Keratinocyte (primary cell): Measurements from ENCODE around the gene AKAP13. TPM values are rescaled to one million over a fixed set of nuclear protein-coding genes. Genes with fewer than 3 reads are reported as not detected.

Experiments used
- DNase-seq: peaks from one replicate; pipeline ENCODE4 v3.0.0-alpha.2; 2011; ENCODE audit warnings: low read depth, missing footprints, low spot score
- FAIRE-seq: peaks from 2 replicates; lab custom pipeline; 2011; peaks lifted over from hg19 to GRCh38; lab: Jason Lieb, UNC
- H2AFZ ChIP-seq: 2 replicates; pipeline ENCODE4 v1.6.0; 2012; ENCODE audit warnings: low read length, control low read depth, inconsistent platforms; ENCODE audit not compliant: control insufficient read depth
- H3K27ac ChIP-seq: 2 replicates; pipeline ENCODE4 v1.5.1; 2011; ENCODE audit warnings: low read length; ENCODE audit not compliant: control insufficient read depth, insufficient read depth
- H3K27me3 ChIP-seq: 3 replicates; pipeline ENCODE4 v1.6.0; 2011; ENCODE audit warnings: low read length; ENCODE audit not compliant: control insufficient read depth, insufficient read depth; ENCODE audit errors: extremely low read depth
- H3K36me3 ChIP-seq, 2 experiments: 2 replicates in 1 of 2; 3 replicates in 1 of 2; pipeline ENCODE4 v1.5.1; 2011; ENCODE audit warnings: low read length in 2 of 2, mild to moderate bottlenecking in 1 of 2; ENCODE audit not compliant: control insufficient read depth in 2 of 2, insufficient read depth in 2 of 2; ENCODE audit errors: extremely low read depth in 1 of 2
- H3K4me1 ChIP-seq: 3 replicates; pipeline ENCODE4 v1.5.1; 2011; ENCODE audit warnings: low read length; ENCODE audit not compliant: control insufficient read depth, insufficient read depth; ENCODE audit errors: extremely low read depth
- H3K4me2 ChIP-seq: 3 replicates; pipeline ENCODE4 v1.6.0; 2011; ENCODE audit warnings: low read depth, low read length; ENCODE audit not compliant: control insufficient read depth, insufficient read depth; ENCODE audit errors: extremely low read depth
- H3K4me3 ChIP-seq, 3 experiments: fragments of 200-600 bp in 1 of 3; sonication (generic) in 1 of 3; 2 replicates in 2 of 3; 3 replicates in 1 of 3; pipeline ENCODE4 v1.5.1; 2011 to 2016; ENCODE audit warnings: low read length in 3 of 3, mild to moderate bottlenecking in 3 of 3, control low read depth in 2 of 3, inconsistent platforms in 1 of 3, low read depth in 1 of 3, mixed read lengths in 1 of 3, mixed run types in 1 of 3, moderate library complexity in 1 of 3; ENCODE audit not compliant: control insufficient read depth in 2 of 3, insufficient read depth in 2 of 3; ENCODE audit errors: extremely low read depth in 1 of 3
- H3K79me2 ChIP-seq: 2 replicates; pipeline ENCODE4 v1.6.0; 2012; ENCODE audit warnings: low read length; ENCODE audit not compliant: control insufficient read depth, insufficient read depth
- H3K9ac ChIP-seq: 3 replicates; pipeline ENCODE4 v1.6.0; 2011; ENCODE audit warnings: low read length; ENCODE audit not compliant: control insufficient read depth, insufficient read depth; ENCODE audit errors: extremely low read depth
- H3K9me1 ChIP-seq: 3 replicates; pipeline ENCODE4 v1.6.0; 2011; ENCODE audit warnings: low read length; ENCODE audit not compliant: control insufficient read depth, insufficient read depth; ENCODE audit errors: extremely low read depth
- H3K9me3 ChIP-seq: 2 replicates; pipeline ENCODE4 v1.5.1; 2012; ENCODE audit warnings: low read depth, low read length; ENCODE audit not compliant: control insufficient read depth
- H4K20me1 ChIP-seq: 3 replicates; pipeline ENCODE4 v1.6.0; 2011; ENCODE audit warnings: low read length; ENCODE audit not compliant: control insufficient read depth, insufficient read depth; ENCODE audit errors: extremely low read depth
- EZH2 ChIP-seq: IDR thresholded peaks from one replicate; pipeline ENCODE4 v1.6.1; 2012; ENCODE audit warnings: inconsistent platforms, mild to moderate bottlenecking, low read length, moderate library complexity
- dilution Hi-C: fragments of 300-500 bp; cut with MboI; formaldehyde crosslinking; loops from one replicate; pipeline ENCODE4 v1.7.0; 2020; ENCODE audit warnings: low sequenced_read_pairs; ENCODE audit not compliant: extremely low pct_ligation_motif_present
- polyA plus RNA-seq, 5 experiments: library from polyadenylated mRNA; depleted of rRNA in 3 of 5; stranded (reverse) in 3 of 5; stranded (forward) in 1 of 5; unstranded in 1 of 5; fragments of >200 nt; gene quantifications; 1 replicate in 1 of 5; 2 replicates in 3 of 5; 3 replicates in 1 of 5; pipeline versions ENCODE4 v1.2.1 to v1.2.3, GENCODE V29; 2011 to 2012; ENCODE audit warnings: missing spikeins in 2 of 5, low read depth in 1 of 5, low replicate concordance in 1 of 5
- TF ChIP-seq, protein P1 (sequence below), 3 experiments: IDR thresholded peaks in 1 of 3; conservative IDR thresholded peaks in 1 of 3; optimal IDR thresholded peaks in 1 of 3; 2 replicates in 2 of 3; 3 replicates in 1 of 3; pipeline versions ENCODE3 to v1.5.1; 2011; ENCODE audit warnings: low read length in 3 of 3, mild to moderate bottlenecking in 3 of 3, moderate library complexity in 2 of 3, control low read depth in 1 of 3, inconsistent platforms in 1 of 3; ENCODE audit not compliant: insufficient read depth in 2 of 3; ENCODE audit errors: extremely low read depth in 1 of 3

The AKAP13 gene
- polyA plus RNA-seq, 1 donor (not counting 4 experiments of a cell fraction or from before 2014, with no cell fraction given), result 16.7 TPM

DNA sequence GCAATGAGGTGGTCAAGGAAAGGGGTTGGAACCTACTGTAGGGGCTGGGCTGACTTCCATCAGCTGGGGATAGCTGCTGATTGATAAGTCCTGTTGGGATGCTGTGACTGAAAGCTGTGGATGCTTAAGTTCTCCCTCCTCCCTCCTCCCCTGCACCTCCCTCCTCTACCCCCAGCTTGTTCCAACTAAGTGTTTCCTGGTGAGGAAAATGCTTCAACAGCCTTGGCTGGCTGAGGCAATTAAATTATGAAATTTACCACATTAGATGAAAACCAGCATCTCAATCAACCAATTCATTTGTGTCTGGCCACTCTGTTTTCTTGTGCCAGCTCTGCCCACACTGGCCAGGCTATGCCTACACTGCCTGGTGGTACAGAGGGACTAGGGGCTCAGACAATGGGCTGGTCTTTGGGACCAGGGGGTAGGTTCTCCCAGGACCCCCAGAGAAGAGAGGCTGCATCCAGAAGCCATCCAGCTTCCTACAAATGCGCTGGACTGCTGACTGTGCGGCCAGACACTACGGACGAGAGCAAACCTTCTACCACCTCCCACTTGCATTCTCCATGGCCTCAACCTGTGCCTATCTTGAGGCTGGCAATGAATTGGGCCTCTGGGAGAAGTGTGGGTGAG lies 411.8 kb downstream of the AKAP13 start:
- H4K20me1 ChIP-seq, result no peaks in the 10 kb centered on the region
- TF ChIP-seq, protein P1, sequence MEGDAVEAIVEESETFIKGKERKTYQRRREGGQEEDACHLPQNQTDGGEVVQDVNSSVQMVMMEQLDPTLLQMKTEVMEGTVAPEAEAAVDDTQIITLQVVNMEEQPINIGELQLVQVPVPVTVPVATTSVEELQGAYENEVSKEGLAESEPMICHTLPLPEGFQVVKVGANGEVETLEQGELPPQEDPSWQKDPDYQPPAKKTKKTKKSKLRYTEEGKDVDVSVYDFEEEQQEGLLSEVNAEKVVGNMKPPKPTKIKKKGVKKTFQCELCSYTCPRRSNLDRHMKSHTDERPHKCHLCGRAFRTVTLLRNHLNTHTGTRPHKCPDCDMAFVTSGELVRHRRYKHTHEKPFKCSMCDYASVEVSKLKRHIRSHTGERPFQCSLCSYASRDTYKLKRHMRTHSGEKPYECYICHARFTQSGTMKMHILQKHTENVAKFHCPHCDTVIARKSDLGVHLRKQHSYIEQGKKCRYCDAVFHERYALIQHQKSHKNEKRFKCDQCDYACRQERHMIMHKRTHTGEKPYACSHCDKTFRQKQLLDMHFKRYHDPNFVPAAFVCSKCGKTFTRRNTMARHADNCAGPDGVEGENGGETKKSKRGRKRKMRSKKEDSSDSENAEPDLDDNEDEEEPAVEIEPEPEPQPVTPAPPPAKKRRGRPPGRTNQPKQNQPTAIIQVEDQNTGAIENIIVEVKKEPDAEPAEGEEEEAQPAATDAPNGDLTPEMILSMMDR (optimal IDR thresholded peaks at IDR 0.05 in 1 of 3, IDR thresholded peaks at IDR 0.05 in 1 of 3, conservative IDR thresholded peaks at IDR 0.05 in 1 of 3; ENCODE audit: extremely low read depth in 1 of 3, insufficient read depth in 2 of 3, low read length in 3 of 3), result no peak
- no peak for TF ChIP-seq EZH2
- dilution Hi-C loops, result no loop called here
- peaks cover 47% of the 10 kb centered on the region for H3K79me2 ChIP-seq
- no peak for DNase-seq
- FAIRE-seq, result no peak
- H3K9me3 ChIP-seq, result no peaks in the 10 kb centered on the region
- H3K4me3 ChIP-seq, result no peak overlapping the region
- no peaks in the 10 kb centered on the region for H3K27me3 ChIP-seq
- no peak overlapping the region for H3K27ac ChIP-seq
- H3K9me1 ChIP-seq, result no peaks in the 10 kb centered on the region
- no peak overlapping the region for H3K4me2 ChIP-seq
- no peak overlapping the region for H3K9ac ChIP-seq
- H2AFZ ChIP-seq, result no peak overlapping the region
- H3K36me3 ChIP-seq, result no peaks in the 10 kb centered on the region
- peaks cover 24% of the 10 kb centered on the region for H3K4me1 ChIP-seq

DNA sequence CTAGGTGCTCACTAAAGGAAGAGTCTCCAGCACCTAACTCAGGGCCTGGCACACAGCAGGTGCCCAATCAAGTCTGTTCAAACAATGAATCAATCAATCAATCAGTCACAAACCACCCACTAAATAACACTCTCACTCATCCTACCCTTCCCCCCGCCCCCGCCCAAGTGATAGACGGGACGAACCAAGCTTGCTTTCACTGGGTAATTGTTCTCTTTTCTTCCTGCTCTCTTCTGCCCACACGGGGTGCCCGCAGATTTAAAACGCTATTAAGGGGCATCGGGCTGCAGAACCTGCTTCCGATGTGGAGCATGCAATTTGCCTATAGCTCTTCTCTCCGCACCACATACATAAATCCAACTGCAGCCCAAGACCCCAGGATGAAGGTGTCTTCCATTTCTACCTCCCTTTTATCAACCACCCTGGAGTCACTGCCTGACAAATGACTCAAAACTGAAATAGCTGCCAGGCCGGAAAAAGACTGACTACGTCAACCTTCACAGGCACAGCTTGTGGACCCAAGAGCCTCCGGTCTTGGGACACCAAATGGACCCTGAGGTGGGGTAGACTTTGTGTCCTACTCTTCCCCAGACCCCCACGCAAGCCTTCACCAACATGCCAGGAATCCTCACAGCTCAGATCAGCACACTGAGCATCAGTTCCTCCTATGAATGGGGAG lies 412.6 kb downstream of the AKAP13 start:
- Histone ChIP-seq H3K9ac (peak overlapping the region; percentile 80), H3K4me3 (peak overlapping the region; percentile 60 to 86 (median 81)), H3K27me3 (no peaks in the 10 kb centered on the region), H3K9me1 (no peaks in the 10 kb centered on the region), H4K20me1 (no peaks in the 10 kb centered on the region), H3K36me3 (no peaks in the 10 kb centered on the region), H3K27ac (no peak overlapping the region), H2AFZ (no peak overlapping the region), H3K4me1 (peaks cover 24% of the 10 kb centered on the region), H3K9me3 (no peaks in the 10 kb centered on the region), H3K79me2 (peaks cover 43% of the 10 kb centered on the region), H3K4me2 (peak overlapping the region; percentile 90)
- dilution Hi-C loops, result no loop called here
- peak; percentile 78 for FAIRE-seq
- DNase-seq, result no peak
- TF ChIP-seq EZH2, result no peak
- TF ChIP-seq, protein P1 (optimal IDR thresholded peaks at IDR 0.05 in 1 of 3, IDR thresholded peaks at IDR 0.05 in 1 of 3, conservative IDR thresholded peaks at IDR 0.05 in 1 of 3; ENCODE audit: extremely low read depth in 1 of 3, insufficient read depth in 2 of 3, low read length in 3 of 3), result no peak
